SK-N-MC (cell line): ENCODE results near the gene ZNF235.

Experiments
- EZH2 ChIP-seq: fragments of 200-600 bp; sonication (generic); IDR thresholded peaks from one replicate; pipeline ENCODE4 v1.6.1; 2017; ENCODE audit warnings: antibody characterized with exemption
- FOXP2 ChIP-seq: optimal IDR thresholded peaks from 2 replicates; pipeline ENCODE3; 2011; ENCODE audit warnings: mild to moderate bottlenecking, moderate library complexity; ENCODE audit not compliant: insufficient read depth; ENCODE audit errors: extremely low read length, control extremely low read depth
- POLR2AphosphoS5 ChIP-seq: IDR thresholded peaks from 2 replicates; pipeline ENCODE4 v1.6.1; 2012; ENCODE audit warnings: mild to moderate bottlenecking, low read depth, low read length, borderline replicate concordance

DNA sequence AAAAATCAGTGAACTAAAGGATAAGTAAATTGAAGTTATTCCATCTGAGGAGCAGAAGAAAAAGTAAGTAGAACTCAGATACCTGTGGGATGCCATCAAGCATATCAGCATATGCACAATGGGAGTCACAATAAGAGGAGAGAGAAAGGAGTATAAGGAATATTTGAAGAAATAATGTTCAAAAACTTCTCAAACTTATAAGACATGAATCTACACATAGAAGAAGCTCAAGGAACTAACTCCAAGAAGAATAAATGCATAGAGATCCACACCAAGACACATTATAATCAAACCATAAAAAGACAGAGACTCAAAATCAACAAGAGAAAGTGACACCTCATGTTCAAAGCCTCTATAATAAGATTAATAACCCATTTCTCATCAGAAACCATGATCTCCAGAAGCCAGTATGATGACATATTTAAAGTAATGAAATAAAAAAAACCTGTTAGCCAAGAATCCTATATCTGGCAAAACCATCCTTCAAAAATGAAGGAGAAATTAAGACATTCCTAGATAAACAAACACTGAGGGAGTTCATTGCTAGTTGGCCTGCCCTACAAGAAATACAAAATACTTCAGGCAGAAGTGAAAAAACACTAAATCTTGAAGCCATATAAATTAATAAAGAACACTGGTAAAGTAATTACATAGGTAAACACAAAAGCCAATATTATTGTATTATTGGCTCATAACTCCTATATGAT lies 49.0 kb downstream of the ZNF235 start:
- TF ChIP-seq EZH2 = no peak
- TF ChIP-seq POLR2AphosphoS5 = no peak
- no peak for TF ChIP-seq FOXP2
